ENCODE data around the gene CAMK1D. TPM values are rescaled to one million over a fixed set of nuclear protein-coding genes. Genes with fewer than 3 reads are reported as not detected.

CAMK1D gene
- total RNA-seq, 1 donor from 2014 or later: 2.3 TPM

DNA sequence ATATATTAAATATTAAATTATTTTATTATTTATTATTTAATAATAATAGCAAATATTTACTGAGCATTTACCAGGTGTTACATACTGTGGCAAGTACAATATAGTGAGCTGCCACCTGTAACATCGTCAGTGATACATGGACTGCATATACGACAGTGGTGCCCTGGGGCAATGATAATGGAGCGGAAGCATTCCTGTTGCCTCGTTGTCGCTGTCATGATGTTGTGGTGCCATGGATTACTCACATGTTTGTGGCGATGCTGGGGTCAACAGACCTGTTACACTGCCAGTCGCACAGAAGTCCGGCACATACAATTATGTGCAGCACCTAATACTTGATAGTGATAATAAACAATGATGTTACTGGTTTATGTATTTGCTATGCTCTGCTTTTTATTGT, 20.6 kb downstream of the CAMK1D start:
- DNase-seq (ENCODE audit: low read depth): no peak
- Histone ChIP-seq H3K36me3 (ENCODE audit: control insufficient read depth, insufficient read depth, low read length) (no peaks in the 10 kb centered on the region), H3K4me3 (ENCODE audit: low read depth, low read length) (no peak overlapping the region), H3K27me3 (ENCODE audit: control insufficient read depth, insufficient read depth, low read length) (no peaks in the 10 kb centered on the region)
- TF ChIP-seq CTCF (IDR thresholded peaks at IDR 0.05; ENCODE audit: insufficient read depth, low read length, poor library complexity, severe bottlenecking): no peak

DNA sequence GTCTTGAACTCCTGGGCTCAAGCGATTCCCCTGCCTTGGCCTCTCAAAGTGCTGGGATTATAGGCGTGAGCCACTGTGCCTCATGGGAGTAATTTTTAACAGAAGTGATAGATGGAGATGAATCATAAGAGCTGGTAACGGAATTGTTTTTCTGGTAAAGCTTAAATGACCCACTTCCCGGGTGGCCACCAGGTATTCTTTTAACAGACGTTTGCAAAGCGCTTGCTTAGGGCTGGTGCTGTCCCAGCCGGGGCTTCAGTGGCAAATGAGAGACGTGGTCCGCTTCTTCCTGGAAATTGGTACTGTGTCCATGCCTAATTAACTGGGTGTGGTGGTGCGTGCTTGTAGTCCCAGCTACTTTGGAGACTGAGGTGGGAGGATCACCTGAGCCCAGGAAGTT, 23.5 kb downstream of the CAMK1D start:
- no peak overlapping the region for H3K4me3 ChIP-seq (ENCODE audit: low read depth, low read length)
- no peaks in the 10 kb centered on the region for H3K36me3 ChIP-seq (ENCODE audit: control insufficient read depth, insufficient read depth, low read length)
- no peak for DNase-seq (ENCODE audit: low read depth)
- no peak for TF ChIP-seq CTCF (IDR thresholded peaks at IDR 0.05; ENCODE audit: insufficient read depth, low read length, poor library complexity, severe bottlenecking)
- no peaks in the 10 kb centered on the region for H3K27me3 ChIP-seq (ENCODE audit: control insufficient read depth, insufficient read depth, low read length)

DNA sequence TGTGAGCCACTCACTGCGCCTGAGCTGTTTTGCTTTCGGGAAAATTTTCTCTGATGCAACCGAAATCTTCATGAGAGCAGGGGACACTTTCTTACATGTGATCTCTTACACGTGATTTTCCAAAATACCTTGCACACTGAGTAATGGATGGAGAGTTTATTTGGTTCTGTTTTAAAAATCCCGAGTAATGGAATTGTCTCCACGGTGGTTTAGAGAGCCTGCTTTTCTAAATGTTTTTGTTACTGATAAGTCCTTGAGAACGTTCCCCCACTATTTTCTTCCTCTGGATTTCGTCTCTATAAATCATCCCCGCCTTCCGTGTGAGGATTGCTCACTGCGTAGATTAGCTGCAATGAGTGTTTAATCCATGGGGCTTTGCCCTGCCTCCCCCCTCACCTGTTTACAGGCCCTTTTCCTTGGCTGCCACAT, 25.7 kb downstream of the CAMK1D start:
- no peak for TF ChIP-seq CTCF (IDR thresholded peaks at IDR 0.05; ENCODE audit: insufficient read depth, low read length, poor library complexity, severe bottlenecking)
- no peaks in the 10 kb centered on the region for H3K36me3 ChIP-seq (ENCODE audit: control insufficient read depth, insufficient read depth, low read length)
- no peak for DNase-seq (ENCODE audit: low read depth)
- no peak overlapping the region for H3K4me3 ChIP-seq (ENCODE audit: low read depth, low read length)
- no peaks in the 10 kb centered on the region for H3K27me3 ChIP-seq (ENCODE audit: control insufficient read depth, insufficient read depth, low read length)

- no peak for TF ChIP-seq CTCF (IDR thresholded peaks at IDR 0.05; ENCODE audit: insufficient read depth, low read length, poor library complexity, severe bottlenecking)
- no peaks in the 10 kb centered on the region for H3K36me3 ChIP-seq (ENCODE audit: control insufficient read depth, insufficient read depth, low read length)
- no peak overlapping the region for H3K4me3 ChIP-seq (ENCODE audit: low read depth, low read length)
- H3K27me3 ChIP-seq (ENCODE audit: control insufficient read depth, insufficient read depth, low read length): no peaks in the 10 kb centered on the region
- DNase-seq (ENCODE audit: low read depth): no peak
Observed at GRCh38 chr10:12376211-12376610, 26.9 kb downstream of the CAMK1D start.

- no peak for TF ChIP-seq CTCF (IDR thresholded peaks at IDR 0.05; ENCODE audit: insufficient read depth, low read length, poor library complexity, severe bottlenecking)
- H3K27me3 ChIP-seq (ENCODE audit: control insufficient read depth, insufficient read depth, low read length): no peaks in the 10 kb centered on the region
- no peak overlapping the region for H3K4me3 ChIP-seq (ENCODE audit: low read depth, low read length)
- no peaks in the 10 kb centered on the region for H3K36me3 ChIP-seq (ENCODE audit: control insufficient read depth, insufficient read depth, low read length)
- DNase-seq (ENCODE audit: low read depth): no peak
Observed at GRCh38 chr10:12377658-12378290, 28.4 kb downstream of the CAMK1D start.

DNA sequence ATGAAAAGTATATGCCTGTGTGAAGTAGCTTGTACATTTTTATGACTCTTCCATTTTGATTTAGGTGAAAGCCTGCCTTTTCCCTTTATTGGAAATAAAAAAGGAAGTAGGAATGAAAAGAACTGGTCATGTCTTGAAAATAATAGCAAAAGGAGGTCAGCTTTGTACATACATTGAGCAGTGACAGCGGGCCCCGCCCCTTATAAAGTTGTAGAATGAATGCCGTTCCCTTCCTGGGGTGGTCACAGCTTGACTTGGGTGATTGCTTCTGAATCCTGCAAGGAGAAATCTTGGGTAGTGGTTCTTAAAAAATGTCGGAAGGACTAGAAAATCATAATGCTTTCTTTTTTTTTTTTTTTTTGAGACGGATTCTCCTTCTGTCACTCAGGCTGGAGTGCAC, 31.7 kb downstream of the CAMK1D start:
- no peak for TF ChIP-seq CTCF (IDR thresholded peaks at IDR 0.05; ENCODE audit: insufficient read depth, low read length, poor library complexity, severe bottlenecking)
- H3K4me3 ChIP-seq (ENCODE audit: low read depth, low read length): no peak overlapping the region

More for the DNA sequence above, 31.7 kb downstream of the CAMK1D start:
- DNase-seq (ENCODE audit: low read depth): no peak
- Histone ChIP-seq H3K36me3 (ENCODE audit: control insufficient read depth, insufficient read depth, low read length) (no peaks in the 10 kb centered on the region), H3K27me3 (ENCODE audit: control insufficient read depth, insufficient read depth, low read length) (no peaks in the 10 kb centered on the region)

All from kidney epithelial cell (primary cell).